Panc1 (cell line): Measurements from ENCODE around the gene COL5A1.

Experiments
- CTCF ChIP-seq: fragments of 450-650 bp; IDR thresholded peaks from 2 replicates; pipeline ENCODE4 v1.5.1; 2017; ENCODE audit warnings: mild to moderate bottlenecking
- POLR2AphosphoS5 ChIP-seq: IDR thresholded peaks from 2 replicates; pipeline ENCODE4 v1.6.1; 2012; ENCODE audit warnings: mild to moderate bottlenecking, low read depth, low read length, moderate library complexity
- REST ChIP-seq, 2 experiments: IDR thresholded peaks; 2 replicates each; pipeline ENCODE4 v1.6.1; 2011 to 2012; ENCODE audit warnings: low read depth in 2 of 2, control low read depth in 1 of 2, low read length in 1 of 2, mild to moderate bottlenecking in 1 of 2, moderate library complexity in 1 of 2; ENCODE audit not compliant: insufficient read depth in 1 of 2

- no peak for TF ChIP-seq POLR2AphosphoS5
- no peak for TF ChIP-seq REST (IDR thresholded peaks at IDR 0.05; ENCODE audit: insufficient read depth in 1 of 2, low read depth in 2 of 2, low read length in 1 of 2)
- no peak for TF ChIP-seq CTCF
Observed at GRCh38 chr9:134875371-134875770, 233.8 kb downstream of the COL5A1 start.
